Measurements from ENCODE around the gene RGS4.
"Not testable (repeated sequence)": the region's sequence is repeated elsewhere in the genome, so short reads cannot be mapped to it uniquely, and the experiment has no call there.

RGS4 gene

GRCh38 chr1:163069655-163070277 is 605 bp downstream of the RGS4 start:
- no peak for DNase-seq

- no peak for DNase-seq
Observed at GRCh38 chr1:163071405-163072255, 2.5 kb downstream of the RGS4 start.

- DNase-seq, result no peak
Observed at GRCh38 chr1:163072658-163073057, 3.5 kb downstream of the RGS4 start.

- no peak for DNase-seq
Observed at GRCh38 chr1:163074004-163074403, 4.8 kb downstream of the RGS4 start.

GRCh38 chr1:163074716-163075284 is 5.6 kb downstream of the RGS4 start:
- DNase-seq, result no peak

GRCh38 chr1:163076044-163076443 is 6.9 kb downstream of the RGS4 start:
- DNase-seq, result no peak

- no peak for DNase-seq
Observed at GRCh38 chr1:163076446-163076845, 7.3 kb downstream of the RGS4 start.

GRCh38 chr1:163076981-163077761 is 8.0 kb downstream of the RGS4 start:
- no peak for DNase-seq

GRCh38 chr1:163082971-163083370 is 13.8 kb downstream of the RGS4 start:
- DNase-seq, result no peak

- DNase-seq, result no peak
Observed at GRCh38 chr1:163083690-163084089, 14.5 kb downstream of the RGS4 start.

GRCh38 chr1:163084330-163084729 is 15.2 kb downstream of the RGS4 start:
- no peak for DNase-seq

GRCh38 chr1:163085041-163085903 is 16.1 kb downstream of the RGS4 start:
- DNase-seq, result no peak

GRCh38 chr1:163085904-163086268 is 16.7 kb downstream of the RGS4 start:
- no peak for DNase-seq

GRCh38 chr1:163089117-163089516 is 20.0 kb downstream of the RGS4 start:
- DNase-seq, result not testable (repeated sequence)

GRCh38 chr1:163090321-163090945 is 21.3 kb downstream of the RGS4 start:
- DNase-seq, result no peak

GRCh38 chr1:163093169-163093568 is 24.0 kb downstream of the RGS4 start:
- DNase-seq, result no peak

GRCh38 chr1:163093579-163093978 is 24.4 kb downstream of the RGS4 start:
- DNase-seq, result no peak

GRCh38 chr1:163094182-163094581 is 25.0 kb downstream of the RGS4 start:
- DNase-seq, result no peak

GRCh38 chr1:163094589-163094988 is 25.4 kb downstream of the RGS4 start:
- no peak for DNase-seq

- DNase-seq, result no peak
Observed at GRCh38 chr1:163095213-163095612, 26.1 kb downstream of the RGS4 start.

GRCh38 chr1:163102590-163102989 is 33.4 kb downstream of the RGS4 start:
- DNase-seq, result no peak
